HG02852 (cell line): ENCODE measurements around the gene PPM1L.

ENCODE experiments used
- ATAC-seq: cut with Tn5 transposase; IDR thresholded peaks from one replicate; pipeline ENCODE4 v1.9.1; 2021; ENCODE audit warnings: mild to moderate bottlenecking, moderate library complexity; ENCODE audit not compliant: unreplicated experiment

The PPM1L gene

GRCh38 chr3:160842021-160843005 is 86.3 kb downstream of the PPM1L start:
- ATAC-seq = no peak

- no peak for ATAC-seq
Measured at GRCh38 chr3:160851629-160852210, 95.7 kb downstream of the PPM1L start.

GRCh38 chr3:160852856-160853255 is 96.8 kb downstream of the PPM1L start:
- ATAC-seq = no peak

- ATAC-seq = no peak
Measured at GRCh38 chr3:160856450-160856849, 100.4 kb downstream of the PPM1L start.

GRCh38 chr3:160857476-160858119 is 101.6 kb downstream of the PPM1L start:
- no peak for ATAC-seq

- ATAC-seq = no peak
Measured at GRCh38 chr3:160860346-160860745, 104.3 kb downstream of the PPM1L start.

- no peak for ATAC-seq
Measured at GRCh38 chr3:160869825-160870224, 113.8 kb downstream of the PPM1L start.

- ATAC-seq = no peak
Measured at GRCh38 chr3:160870327-160870726, 114.3 kb downstream of the PPM1L start.

GRCh38 chr3:160874736-160875135 is 118.7 kb downstream of the PPM1L start:
- ATAC-seq = no peak

- no peak for ATAC-seq
Measured at GRCh38 chr3:160876643-160877042, 120.6 kb downstream of the PPM1L start.

GRCh38 chr3:160879859-160880258 is 123.8 kb downstream of the PPM1L start:
- no peak for ATAC-seq

GRCh38 chr3:160883373-160883772 is 127.3 kb downstream of the PPM1L start:
- ATAC-seq = no peak

GRCh38 chr3:160885791-160886286 is 129.8 kb downstream of the PPM1L start:
- peak; percentile 37 for ATAC-seq

GRCh38 chr3:160886421-160886820 is 130.4 kb downstream of the PPM1L start:
- peak; percentile 93 for ATAC-seq

- no peak for ATAC-seq
Measured at GRCh38 chr3:160893207-160893606, 137.2 kb downstream of the PPM1L start.

- ATAC-seq = no peak
Measured at GRCh38 chr3:160904691-160905090, 148.7 kb downstream of the PPM1L start.

- no peak for ATAC-seq
Measured at GRCh38 chr3:160906646-160907045, 150.6 kb downstream of the PPM1L start.

- no peak for ATAC-seq
Measured at GRCh38 chr3:160909917-160910316, 153.9 kb downstream of the PPM1L start.

- no peak for ATAC-seq
Measured at GRCh38 chr3:160911411-160911810, 155.4 kb downstream of the PPM1L start.

- no peak for ATAC-seq
Measured at GRCh38 chr3:160916472-160916871, 160.4 kb downstream of the PPM1L start.

- ATAC-seq = no peak
Measured at GRCh38 chr3:160919942-160920341, 163.9 kb downstream of the PPM1L start.
